Measurements from ENCODE around the gene LYPD1. TPM values are rescaled to one million over a fixed set of nuclear protein-coding genes. Genes with fewer than 3 reads are reported as not detected.

The LYPD1 gene
- polyA plus RNA-seq, 4 donors = 66.4 to 99.7 (median 88.6) TPM

DNA sequence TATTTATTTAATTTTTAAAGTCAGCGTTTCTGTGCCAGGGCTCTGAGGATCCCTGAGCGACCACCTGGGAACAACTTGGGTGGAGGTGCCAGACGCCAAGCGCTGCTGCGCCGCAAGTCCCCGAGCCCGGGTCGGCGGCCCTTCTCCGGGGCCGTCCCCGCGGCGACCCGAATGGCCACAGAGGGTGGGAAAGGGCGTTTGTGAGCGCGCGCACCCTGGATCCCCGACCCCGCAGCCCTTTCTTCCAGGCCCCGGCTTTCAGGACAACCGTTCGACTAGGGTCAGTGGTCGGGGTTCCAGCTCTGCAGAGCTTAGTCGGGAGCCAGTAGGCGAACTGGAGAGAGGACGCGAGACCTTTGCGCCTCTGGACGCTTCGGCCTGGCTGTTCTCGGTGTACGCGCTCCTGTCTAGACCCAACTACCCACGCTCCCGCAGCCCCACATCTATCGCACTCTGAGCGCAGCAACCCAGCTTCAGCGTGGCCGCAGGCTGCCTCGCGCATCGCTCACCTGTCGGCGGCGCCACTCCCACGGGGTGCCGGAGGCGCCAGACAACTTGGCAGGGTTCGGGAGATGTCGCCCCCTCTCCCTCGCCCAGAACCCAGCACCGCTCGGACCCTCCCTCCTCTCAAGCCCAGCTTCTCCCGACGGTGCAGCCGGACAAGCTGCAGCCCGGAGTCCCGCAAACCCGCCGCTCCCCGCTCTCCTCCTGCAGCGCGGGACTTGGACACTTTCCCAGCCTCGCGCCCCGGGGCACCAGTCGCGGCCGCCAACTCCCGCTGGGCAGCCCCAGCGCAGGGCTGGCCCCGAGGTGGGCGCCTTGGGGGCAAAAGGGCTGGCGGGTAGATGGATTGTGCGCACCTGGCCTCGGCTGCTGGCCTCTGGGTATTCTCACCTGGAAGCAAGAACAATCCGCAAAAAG lies 758 bp downstream of the LYPD1 start:
- no peak for DNase-seq (ENCODE audit: low read depth in 4 of 4, low spot score in 3 of 4)

DNA sequence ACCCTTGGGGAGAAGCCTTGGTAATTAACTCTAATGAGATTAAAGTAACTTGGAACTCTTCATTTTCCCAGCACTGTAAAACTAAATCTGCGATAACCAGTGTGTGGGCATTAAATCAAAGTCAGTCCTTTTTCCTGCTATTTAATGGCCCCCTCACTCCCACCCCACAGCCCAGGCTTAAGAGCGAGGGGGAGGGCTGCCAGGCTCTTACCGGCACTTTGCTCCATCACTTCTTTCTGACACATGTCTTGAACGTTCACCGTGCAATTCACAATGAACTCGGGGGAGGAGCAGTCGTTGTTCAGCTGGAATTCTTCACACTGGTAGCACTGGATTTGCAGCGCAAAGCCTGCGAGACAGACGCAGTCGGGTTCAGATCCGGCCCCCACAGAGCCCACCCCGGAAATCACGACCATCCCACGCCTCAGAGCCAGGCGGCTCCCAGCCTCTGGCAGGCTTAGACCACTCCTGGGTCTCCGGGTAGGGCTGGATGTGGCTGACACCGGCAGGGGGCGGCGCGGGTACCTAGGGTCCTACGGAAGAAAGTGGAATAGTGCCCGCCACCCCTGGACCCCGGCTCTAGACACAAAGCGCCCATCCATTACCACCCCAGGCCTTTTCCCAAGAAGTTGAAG lies 1.7 kb downstream of the LYPD1 start:
- no peak for DNase-seq (ENCODE audit: low read depth in 4 of 4, low spot score in 3 of 4)

DNA sequence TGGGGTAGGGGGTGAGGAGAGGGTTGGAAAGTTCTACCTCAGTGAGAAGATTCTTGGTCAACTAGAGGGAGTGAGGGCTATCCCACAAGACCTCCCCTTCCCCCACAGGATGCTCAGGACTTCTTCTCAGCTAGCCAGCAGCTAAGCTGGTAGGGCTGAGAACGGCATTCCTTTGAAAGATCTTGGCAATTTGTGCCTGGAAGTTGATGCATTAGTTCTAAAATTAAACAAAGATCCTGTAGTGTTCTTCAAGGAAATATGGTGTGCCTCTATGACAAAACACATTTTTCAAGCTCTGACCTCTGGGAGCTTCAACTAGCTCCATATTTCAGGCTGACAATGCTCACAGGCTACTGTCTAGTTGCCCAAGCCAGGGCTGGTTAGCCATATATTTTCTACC lies 2.3 kb downstream of the LYPD1 start:
- DNase-seq (ENCODE audit: low read depth in 4 of 4, low spot score in 3 of 4) = no peak

DNA sequence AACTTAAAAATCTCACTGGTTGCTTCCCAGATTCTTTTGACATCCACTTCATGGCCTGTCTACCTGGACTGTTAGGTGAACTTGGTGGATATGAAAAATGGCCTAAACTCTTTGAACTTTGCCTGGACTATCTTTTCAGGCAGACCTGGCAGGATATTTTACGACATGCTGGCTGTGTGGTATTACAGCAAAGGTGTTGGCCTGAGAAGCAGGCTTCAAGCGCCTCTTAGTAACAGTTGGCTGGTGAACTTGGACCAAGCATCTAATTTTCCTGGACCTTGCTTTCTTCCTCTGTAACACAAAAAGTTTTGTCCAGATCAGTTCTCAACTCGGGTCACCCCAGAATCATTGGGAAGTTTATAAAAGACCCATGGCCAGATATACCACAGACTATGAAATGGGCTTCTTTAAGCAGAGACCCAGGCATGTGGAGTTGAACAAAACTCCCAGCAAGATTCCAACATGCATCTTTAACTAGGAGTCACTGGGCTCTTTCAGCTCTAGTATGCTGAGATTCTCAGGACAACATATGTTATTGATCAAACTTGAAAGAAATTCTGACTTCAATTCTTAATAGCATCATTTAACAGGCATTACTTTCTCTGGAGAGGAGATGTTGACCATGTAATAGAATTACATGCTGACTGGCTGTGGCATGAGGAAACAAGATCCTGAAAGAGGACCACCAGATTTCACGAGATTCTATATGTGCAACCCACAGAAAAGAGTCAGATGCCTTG lies 4.4 kb downstream of the LYPD1 start:
- no peak for DNase-seq (ENCODE audit: low read depth in 4 of 4, low spot score in 3 of 4)

DNA sequence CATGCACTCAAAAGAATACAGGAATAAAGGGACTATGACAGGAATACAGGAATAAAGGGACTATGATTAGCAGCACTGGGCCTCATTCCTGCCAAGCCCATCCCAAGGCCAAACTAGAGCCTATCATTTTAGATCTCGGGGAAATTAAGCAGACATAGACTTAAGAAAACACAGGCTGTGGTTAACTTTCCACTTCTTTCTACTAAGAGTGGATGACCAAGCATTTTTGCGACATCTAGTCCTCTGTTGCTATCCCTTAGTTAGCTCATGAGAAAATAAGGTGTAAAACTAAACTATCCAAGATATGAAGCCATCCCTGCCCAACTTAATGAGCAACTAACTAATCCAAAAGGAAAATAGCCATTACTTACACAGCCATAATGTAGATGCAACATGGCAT lies 5.9 kb downstream of the LYPD1 start:
- DNase-seq (ENCODE audit: low read depth in 4 of 4, low spot score in 3 of 4) = no peak

DNA sequence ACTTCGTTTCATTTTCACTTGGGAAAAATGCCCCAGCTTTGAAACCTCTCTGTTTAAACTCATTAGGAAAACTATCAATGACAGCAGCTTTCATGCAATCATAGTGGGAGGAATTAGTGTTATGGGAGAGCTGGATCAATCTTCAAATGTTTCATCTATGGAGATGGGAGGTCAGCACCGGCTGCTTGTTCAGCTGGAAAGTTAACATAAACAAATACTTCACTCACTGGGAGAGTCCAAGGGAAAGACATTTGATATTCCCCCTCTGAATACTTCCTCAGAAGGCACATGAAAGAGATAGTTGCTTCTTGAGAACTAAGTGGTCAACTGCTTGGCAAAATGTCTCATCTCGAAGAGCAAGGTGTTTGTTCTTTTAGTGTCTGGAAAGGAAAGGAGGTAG lies 7.3 kb downstream of the LYPD1 start:
- no peak for DNase-seq (ENCODE audit: low read depth in 4 of 4, low spot score in 3 of 4)

DNA sequence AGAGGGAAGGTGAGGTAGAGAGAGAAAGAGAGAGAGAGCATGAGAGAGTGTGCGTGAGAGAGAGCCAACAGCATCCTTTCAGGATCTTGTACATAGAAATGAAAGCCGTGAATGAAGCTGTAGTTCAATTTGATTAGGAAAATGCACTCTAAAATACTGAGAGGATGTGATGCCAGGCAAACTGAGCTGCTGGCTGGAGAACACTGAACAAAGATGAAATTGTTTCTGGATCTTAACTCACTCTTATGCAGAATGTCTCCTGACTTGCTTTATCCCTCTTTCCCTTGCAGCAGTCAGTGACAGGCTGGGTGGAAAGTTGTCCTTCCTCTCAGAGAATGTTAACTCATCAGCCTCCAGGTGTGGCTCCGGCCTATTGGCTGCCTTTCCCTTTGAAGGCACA lies 10.7 kb downstream of the LYPD1 start:
- DNase-seq (ENCODE audit: low read depth in 4 of 4, low spot score in 3 of 4) = no peak

DNA sequence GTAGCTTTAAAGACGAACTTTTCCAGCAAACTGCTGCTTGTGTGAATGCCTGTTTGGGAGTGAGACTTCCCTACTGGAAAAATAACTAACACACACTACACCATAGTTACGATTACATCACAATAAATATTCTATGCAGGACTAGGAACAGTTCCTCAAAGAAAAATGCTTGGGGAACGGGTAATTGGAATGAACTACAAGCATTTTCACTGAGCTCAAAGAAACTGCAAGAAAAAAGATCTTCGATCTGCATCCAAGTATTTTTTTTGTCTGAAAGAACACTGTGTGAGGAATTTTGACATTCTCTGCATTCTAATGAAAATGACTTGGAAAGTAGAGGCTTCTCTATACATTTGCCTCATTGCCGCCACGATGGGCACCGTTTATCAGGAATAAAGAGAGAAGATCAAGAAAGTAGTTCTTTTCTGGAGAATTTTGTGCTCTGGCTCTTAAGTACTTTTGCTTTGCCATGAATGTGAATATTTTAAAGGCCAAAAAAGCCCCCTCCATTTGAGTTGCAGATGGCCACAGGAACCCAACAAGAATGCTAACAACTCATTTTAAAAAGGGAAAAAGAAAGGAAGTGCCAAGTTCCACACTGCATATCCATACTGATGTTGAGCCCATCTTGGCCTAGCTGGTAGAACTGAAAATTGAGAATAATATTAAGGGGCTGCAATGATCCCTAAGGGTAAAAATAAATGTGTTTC lies 13.6 kb downstream of the LYPD1 start:
- DNase-seq (ENCODE audit: low read depth in 4 of 4, low spot score in 3 of 4) = no peak

DNA sequence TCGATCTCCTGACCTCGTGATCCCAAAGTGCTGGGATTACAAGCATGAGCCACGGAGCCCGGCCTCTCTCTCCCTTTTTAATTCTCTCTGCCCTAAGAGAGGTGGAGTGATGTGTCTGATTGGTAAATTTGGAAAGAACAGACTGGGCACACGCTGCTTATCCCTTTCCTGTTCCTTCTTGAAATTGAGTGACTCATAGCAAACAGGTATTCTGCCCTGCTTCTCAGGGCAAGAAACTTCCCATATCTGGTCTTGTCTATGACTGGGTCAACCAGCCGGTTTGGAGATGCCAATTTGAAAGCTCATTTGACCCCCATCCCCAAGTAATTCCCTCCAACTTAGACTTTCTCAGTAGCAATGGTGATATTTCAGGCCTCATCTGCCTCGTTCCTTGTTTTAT lies 15.0 kb downstream of the LYPD1 start:
- no peak for DNase-seq (ENCODE audit: low read depth in 4 of 4, low spot score in 3 of 4)

DNA sequence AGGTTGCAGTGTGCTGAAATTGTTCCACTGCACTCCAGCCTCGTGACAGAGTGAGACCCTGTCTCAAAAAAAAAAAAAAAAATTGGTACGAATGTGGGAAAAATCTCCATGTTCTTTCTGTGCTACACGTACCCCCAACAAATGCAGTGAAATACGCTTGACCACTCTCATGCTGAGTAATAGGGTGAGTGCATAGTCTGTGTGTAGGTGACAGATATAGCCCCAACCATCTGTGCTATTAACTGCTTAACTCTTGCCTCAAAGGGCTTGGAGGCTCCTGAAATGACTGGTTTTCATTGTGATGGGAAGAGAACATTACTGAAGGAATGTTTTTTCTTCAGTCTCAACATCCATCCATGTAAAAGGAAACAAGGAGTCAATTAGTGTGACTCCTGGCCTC lies 15.7 kb downstream of the LYPD1 start:
- no peak for DNase-seq (ENCODE audit: low read depth in 4 of 4, low spot score in 3 of 4)

DNA sequence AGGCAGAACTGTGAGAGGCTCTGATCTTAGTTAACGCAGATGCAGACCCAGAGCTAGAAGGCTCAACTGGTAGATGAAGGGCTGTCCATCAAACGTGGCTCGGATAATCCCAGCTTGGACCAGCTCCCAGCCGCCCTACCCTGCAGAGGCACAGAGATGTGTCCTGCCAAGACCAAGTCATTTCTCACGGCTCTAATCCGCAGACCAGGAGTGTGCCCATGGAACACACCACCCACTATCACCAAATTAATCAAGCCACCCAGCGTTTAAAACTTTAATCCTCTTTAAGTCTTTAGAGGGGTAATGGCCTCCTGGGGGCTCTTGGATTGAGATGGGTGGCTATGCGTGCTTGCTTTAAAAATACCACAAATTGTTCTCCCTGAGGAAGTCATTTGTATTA lies 17.5 kb downstream of the LYPD1 start:
- DNase-seq (ENCODE audit: low read depth in 4 of 4, low spot score in 3 of 4) = no peak

DNA sequence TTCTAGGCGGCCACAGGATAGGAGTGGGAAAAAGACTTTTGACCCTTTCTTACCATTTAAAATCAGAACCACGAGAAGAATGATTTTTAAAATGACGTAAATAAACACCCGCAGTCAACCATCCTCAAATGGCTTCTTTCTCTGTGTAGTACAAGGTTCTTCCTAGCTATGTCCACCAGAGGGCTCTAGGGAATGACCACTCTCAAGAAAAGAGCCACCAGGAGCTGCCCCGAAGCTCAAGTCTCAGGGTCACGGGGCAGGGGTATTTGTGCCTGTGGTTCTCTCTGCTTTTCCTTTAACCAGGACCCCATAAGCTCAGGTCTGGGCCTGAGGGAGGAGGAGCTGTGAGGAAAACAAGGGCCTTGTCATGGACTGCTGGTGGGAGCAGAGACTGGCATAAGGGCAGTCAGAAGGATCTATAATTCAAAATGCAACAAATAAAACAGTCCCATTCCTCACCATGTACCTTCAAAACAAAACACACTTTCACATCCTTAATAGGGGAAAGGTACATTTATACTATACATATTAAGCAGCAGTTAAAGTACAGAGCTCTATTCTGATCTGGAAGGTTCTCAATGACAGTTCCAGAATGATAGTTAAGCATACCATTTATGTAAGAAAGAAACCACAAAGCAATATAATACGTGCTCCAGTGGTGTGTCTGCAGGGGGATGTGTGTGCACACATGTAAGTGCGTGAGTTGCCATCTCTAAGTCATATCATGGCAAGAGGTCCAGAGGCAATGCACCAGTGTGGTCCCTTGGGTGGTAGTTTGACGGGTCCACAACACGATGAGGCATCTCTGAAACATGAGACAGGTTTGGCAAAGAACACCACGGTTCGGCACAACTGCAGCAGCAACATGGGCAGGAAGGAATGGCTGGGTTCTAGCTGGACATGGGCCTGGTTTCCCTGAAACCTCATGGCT lies 18.6 kb downstream of the LYPD1 start:
- no peak for DNase-seq (ENCODE audit: low read depth in 4 of 4, low spot score in 3 of 4)

DNA sequence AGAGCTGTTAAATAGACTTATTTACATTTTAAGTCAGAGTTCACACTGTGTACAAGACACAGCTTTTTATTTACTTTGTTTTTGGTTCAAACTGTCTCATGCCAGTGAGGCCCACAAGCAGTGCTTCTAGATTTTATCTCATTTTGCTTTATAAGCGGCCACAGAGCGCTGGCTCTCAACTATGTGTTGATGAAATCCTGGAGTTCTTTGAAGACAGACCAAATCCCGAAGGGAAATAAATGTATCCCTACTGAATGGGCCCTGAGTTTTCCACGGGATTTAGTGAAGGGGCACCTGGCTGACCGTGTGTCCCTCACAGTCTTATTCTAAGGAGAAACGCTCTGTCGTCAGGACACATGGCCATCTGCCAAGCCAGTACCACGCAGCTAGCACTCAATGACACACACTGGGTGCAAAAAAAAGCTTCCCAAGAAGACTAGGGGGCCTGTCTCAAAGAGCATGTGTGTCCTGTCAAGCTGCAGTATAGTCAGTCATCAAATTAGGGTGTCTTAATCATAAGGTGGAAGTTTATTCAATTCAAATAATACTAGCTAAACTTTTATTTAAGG lies 23.4 kb downstream of the LYPD1 start:
- DNase-seq (ENCODE audit: low read depth in 4 of 4, low spot score in 3 of 4) = no peak

DNA sequence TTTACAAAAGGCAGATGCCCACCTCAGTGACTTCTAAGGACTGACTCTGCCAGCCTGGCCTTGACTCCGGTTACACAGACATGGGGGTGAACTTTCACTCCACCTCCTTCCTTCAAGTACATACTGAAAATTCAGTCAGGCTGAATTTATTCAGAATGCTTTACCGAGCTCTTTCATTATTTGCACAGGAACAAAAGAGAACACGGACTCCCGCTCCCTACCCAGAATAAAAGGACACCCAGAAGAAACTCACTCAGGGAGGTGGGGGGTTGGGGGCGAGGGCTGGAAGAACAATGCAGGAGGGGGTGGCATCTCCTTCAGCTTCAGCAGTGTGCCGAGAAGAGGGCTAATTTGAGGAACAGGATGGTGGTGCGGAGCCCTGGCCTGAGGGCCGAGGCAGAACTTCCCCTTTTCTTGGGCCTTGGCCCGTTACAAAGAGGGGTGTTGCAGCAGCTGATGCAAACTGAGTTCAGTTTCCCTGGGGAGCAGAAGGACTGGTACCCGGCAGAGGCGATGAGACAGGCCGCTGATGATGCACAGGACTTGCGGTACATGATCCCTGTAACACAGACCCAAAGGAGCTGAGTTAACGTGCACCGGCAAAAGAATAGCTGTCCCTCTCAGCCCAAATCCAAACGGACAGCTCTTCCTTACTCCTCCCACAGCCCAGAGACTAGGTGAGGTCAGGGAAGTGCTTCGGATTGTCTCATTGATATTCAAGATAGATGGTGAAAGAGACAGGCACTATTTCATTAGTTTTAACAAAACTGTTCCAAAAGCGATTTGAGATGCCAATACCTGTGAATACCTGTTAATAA lies 24.1 kb downstream of the LYPD1 start:
- no peak for DNase-seq (ENCODE audit: low read depth in 4 of 4, low spot score in 3 of 4)

DNA sequence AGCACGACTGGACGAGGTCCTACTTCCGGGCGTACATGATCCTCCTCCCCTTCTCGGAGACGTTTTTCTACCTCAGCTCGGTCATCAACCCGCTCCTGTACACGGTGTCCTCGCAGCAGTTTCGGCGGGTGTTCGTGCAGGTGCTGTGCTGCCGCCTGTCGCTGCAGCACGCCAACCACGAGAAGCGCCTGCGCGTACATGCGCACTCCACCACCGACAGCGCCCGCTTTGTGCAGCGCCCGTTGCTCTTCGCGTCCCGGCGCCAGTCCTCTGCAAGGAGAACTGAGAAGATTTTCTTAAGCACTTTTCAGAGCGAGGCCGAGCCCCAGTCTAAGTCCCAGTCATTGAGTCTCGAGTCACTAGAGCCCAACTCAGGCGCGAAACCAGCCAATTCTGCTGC lies 24.8 kb downstream of the LYPD1 start:
- no peak for DNase-seq (ENCODE audit: low read depth in 4 of 4, low spot score in 3 of 4)

DNA sequence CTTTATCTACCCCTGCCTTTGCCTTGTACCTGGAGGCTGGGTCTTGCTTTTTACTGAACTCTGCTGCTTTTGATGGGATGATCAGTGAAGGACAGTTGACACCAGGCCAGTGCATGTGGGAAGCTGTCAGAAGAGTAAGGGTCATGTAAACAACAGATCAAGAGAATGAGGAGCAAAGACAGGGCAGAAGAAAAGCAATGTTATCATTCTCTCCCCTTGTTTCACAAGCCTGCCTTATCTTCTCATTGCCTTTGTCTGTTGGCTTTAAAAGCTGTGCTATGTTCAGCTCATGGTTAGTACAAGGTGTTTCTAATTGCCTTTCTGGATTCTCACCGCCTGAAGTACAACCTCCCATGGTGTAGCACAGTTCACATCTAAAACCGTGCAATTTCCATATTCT lies 27.6 kb downstream of the LYPD1 start:
- DNase-seq (ENCODE audit: low read depth in 4 of 4, low spot score in 3 of 4) = no peak

DNA sequence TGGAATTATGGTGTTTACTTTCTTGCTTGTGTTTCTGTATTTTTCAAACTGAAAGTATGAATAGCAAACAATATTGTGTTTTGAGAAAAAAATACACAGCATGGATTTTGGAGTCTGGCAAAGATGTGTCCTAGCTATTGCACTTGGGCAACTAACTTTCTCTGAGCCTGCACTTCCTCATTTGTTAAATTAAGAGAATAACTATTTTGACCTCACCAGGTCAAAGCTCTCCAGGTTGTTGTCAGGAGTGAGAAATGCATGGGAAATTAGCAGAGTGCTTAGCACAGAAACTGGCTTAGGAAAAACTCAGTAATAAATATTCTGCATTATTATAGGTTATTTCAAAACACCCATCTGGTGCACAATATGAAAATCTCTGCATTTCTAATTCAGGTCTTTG lies 28.2 kb downstream of the LYPD1 start:
- DNase-seq (ENCODE audit: low read depth in 4 of 4, low spot score in 3 of 4) = no peak

DNA sequence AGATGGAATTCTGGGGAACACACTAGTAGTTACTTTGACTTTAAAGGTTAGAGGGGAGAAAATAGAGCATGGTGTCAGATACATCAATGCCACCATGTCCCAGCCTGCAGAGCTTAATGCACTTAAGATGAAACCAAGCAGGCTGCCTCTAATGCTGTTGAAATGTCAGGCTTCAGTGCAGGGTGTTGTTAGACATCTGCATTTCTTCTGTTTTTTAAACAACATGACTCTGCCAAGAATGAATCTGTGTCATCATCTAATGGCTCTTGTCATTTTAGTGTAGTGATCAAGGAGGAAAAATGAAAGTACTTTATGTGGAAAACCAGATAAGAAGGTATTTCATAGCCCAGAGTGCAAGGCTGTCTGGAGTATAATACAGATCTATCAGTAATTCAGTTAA lies 29.9 kb downstream of the LYPD1 start:
- DNase-seq (ENCODE audit: low read depth in 4 of 4, low spot score in 3 of 4) = no peak

Measured in right renal pelvis (tissue), 4 donors.